HG02884 (cell line): ENCODE measurements around the gene EXD3.

Experiments
- ATAC-seq: cut with Tn5 transposase; IDR thresholded peaks from one replicate; pipeline ENCODE4 v1.9.1; 2021; ENCODE audit warnings: mild to moderate bottlenecking, moderate library complexity; ENCODE audit not compliant: unreplicated experiment

Gene EXD3

GRCh38 chr9:137432687-137433348 is 9.9 kb upstream of the EXD3 start:
- ATAC-seq: no peak

GRCh38 chr9:137431416-137431931 is 8.5 kb upstream of the EXD3 start:
- no peak for ATAC-seq

GRCh38 chr9:137430723-137431415 is 7.9 kb upstream of the EXD3 start:
- no peak for ATAC-seq

- ATAC-seq: no peak
Observed at GRCh38 chr9:137429974-137430722, 7.2 kb upstream of the EXD3 start.

- no peak for ATAC-seq
Observed at GRCh38 chr9:137429546-137429890, 6.6 kb upstream of the EXD3 start.

GRCh38 chr9:137428841-137429545 is 6.0 kb upstream of the EXD3 start:
- no peak for ATAC-seq

GRCh38 chr9:137428311-137428630 is 5.3 kb upstream of the EXD3 start:
- no peak for ATAC-seq

- no peak for ATAC-seq
Observed at GRCh38 chr9:137427454-137428310, 4.7 kb upstream of the EXD3 start.

GRCh38 chr9:137426018-137426681 is 3.2 kb upstream of the EXD3 start:
- no peak for ATAC-seq

- peak; percentile 8 for ATAC-seq
Observed at GRCh38 chr9:137423514-137424291, 741 bp upstream of the EXD3 start.

- no peak for ATAC-seq
Observed at GRCh38 chr9:137421838-137422603, 941 bp downstream of the EXD3 start.

- no peak for ATAC-seq
Observed at GRCh38 chr9:137417161-137418021, 5.6 kb downstream of the EXD3 start.

GRCh38 chr9:137416563-137417151 is 6.3 kb downstream of the EXD3 start:
- ATAC-seq: no peak

GRCh38 chr9:137416006-137416562 is 6.9 kb downstream of the EXD3 start:
- no peak for ATAC-seq

- ATAC-seq: no peak
Observed at GRCh38 chr9:137415451-137415850, 7.5 kb downstream of the EXD3 start.

GRCh38 chr9:137412431-137412830 is 10.5 kb downstream of the EXD3 start:
- no peak for ATAC-seq
